ENCODE results near the gene BTN1A1. TPM values are rescaled to one million over a fixed set of nuclear protein-coding genes. Genes with fewer than 3 reads are reported as not detected.

Gene BTN1A1
- total RNA-seq, 1 experiment from 2014 or later: 0.15 TPM

Other genes starting within 250 kb of the BTN1A1 start
- gene BTN3A2, start 135.1 kb upstream of the BTN1A1 start, total RNA-seq (2021): 3.4 to 7.4 TPM (median 7.0 TPM) in 3 replicates
- 15.6 to 18.0 TPM (median 16.2 TPM) in 3 replicates for gene BTN2A2, start 117.2 kb upstream of the BTN1A1 start, total RNA-seq (2021)
- gene BTN3A1, start 98.0 kb upstream of the BTN1A1 start, total RNA-seq (2021): 4.5 to 7.3 TPM (median 7.2 TPM) in 3 replicates
- 4.3 to 4.5 TPM (median 4.5 TPM) in 3 replicates for gene BTN3A3, start 59.8 kb upstream of the BTN1A1 start, total RNA-seq (2021)
- 9.3 to 9.9 TPM (median 9.5 TPM) in 3 replicates for gene BTN2A1, start 42.3 kb upstream of the BTN1A1 start, total RNA-seq (2021)
- 57.1 to 67.4 TPM (median 57.6 TPM) in 3 replicates for gene HMGN4, start 38.1 kb downstream of the BTN1A1 start, total RNA-seq (2021)
- gene ABT1, start 96.7 kb downstream of the BTN1A1 start, total RNA-seq (2021): 21.0 to 22.1 TPM (median 21.6 TPM) in 3 replicates
- 42.9 to 50.8 TPM (median 47.3 TPM) in 3 replicates for gene ZNF322, start 159.4 kb downstream of the BTN1A1 start, total RNA-seq (2021)

All from WTC11 (cell line).